Tibial nerve (tissue), 4 donors: ENCODE data around the gene ROBO1. TPM values are rescaled to one million over a fixed set of nuclear protein-coding genes. Genes with fewer than 3 reads are reported as not detected.
A peak's percentile ranks its signal among the peaks of the same experiment; 100 is the strongest.

Source experiments
- DNase-seq, 2 donors: peaks; one replicate each; pipeline ENCODE4 v3.0.0-alpha.2; 2019; ENCODE audit warnings: low spot score in 2 of 2
- H3K27ac ChIP-seq, 4 donors: fragments of 200-600 bp; sonication (generic) in 3 of 4; one replicate each; pipeline ENCODE4 v1.5.1; 2017 to 2019; ENCODE audit warnings: mild to moderate bottlenecking in 1 of 4
- H3K27me3 ChIP-seq, 2 donors: fragments of 200-600 bp; sonication (generic) in 1 of 2; one replicate each; pipeline versions ENCODE4 v1.5.1 to v1.6.0; 2017 to 2019
- H3K36me3 ChIP-seq, 3 donors: fragments of 200-600 bp; sonication (generic); one replicate each; pipeline ENCODE4 v1.5.1; 2018 to 2019
- H3K4me1 ChIP-seq, 4 donors: fragments of 200-600 bp; sonication (generic) in 3 of 4; one replicate each; pipeline ENCODE4 v1.5.1; 2017 to 2019
- H3K4me3 ChIP-seq, 4 donors: fragments of 200-600 bp; sonication (generic) in 3 of 4; one replicate each; pipeline ENCODE4 v1.5.1; 2017 to 2019; ENCODE audit warnings: mild to moderate bottlenecking in 1 of 4, moderate library complexity in 1 of 4
- H3K9me3 ChIP-seq, 4 donors: fragments of 200-600 bp; sonication (generic) in 3 of 4; one replicate each; pipeline ENCODE4 v1.5.1; 2017 to 2019
- EP300 ChIP-seq, 2 donors: sonication (generic); formaldehyde crosslinking; IDR thresholded peaks; one replicate each; pipeline ENCODE4 v1.6.1; 2017; ENCODE audit warnings: antibody characterized with exemption in 2 of 2, mild to moderate bottlenecking in 1 of 2
- POLR2A ChIP-seq, 2 donors: fragments of 450-650 bp; IDR thresholded peaks; one replicate each; pipeline ENCODE4 v1.6.1; 2017; ENCODE audit warnings: antibody characterized with exemption in 2 of 2, mild to moderate bottlenecking in 2 of 2, moderate library complexity in 2 of 2
- WGBS, 2 donors: methylation state at CpG; one replicate each; pipeline ENCODE4 v1.1.5; 2018; 5-methylcytosine and 5-hydroxymethylcytosine counted together
- total RNA-seq, 4 donors: library from RNA; depleted of rRNA; stranded (reverse); fragments of >200 nt; gene quantifications; one replicate each; pipeline ENCODE4 v1.1.0, GENCODE V29; 2016
- TF ChIP-seq, protein P1 (sequence below), 5 experiments: fragments of 200-600 bp in 3 of 5; fragments of 450-650 bp in 2 of 5; sonication (generic) in 3 of 5; IDR thresholded peaks; one replicate each; pipeline ENCODE4 v1.5.1; 2016 to 2019; ENCODE audit warnings: antibody characterized with exemption in 5 of 5, mild to moderate bottlenecking in 3 of 5, moderate library complexity in 2 of 5

The ROBO1 gene
- total RNA-seq, 4 donors from 2014 or later = 12.6 to 27.8 (median 23.1) TPM

GRCh38 chr3:79543218-79543982, 224.4 kb downstream of the ROBO1 start:
- Histone ChIP-seq H3K4me1 (no peaks in the 10 kb centered on the region), H3K27ac (no peak overlapping the region), H3K27me3 (no peaks in the 10 kb centered on the region), H3K36me3 (no peaks in the 10 kb centered on the region), H3K4me3 (no peak overlapping the region), H3K9me3 (no peaks in the 10 kb centered on the region)
- no peak for DNase-seq
- WGBS, 2 donors = 44 to 53% methylated on average over 5 of the region's 5 CpGs
- TF ChIP-seq EP300 (IDR thresholded peaks at IDR 0.05) (no peak), POLR2A (IDR thresholded peaks at IDR 0.05) (no peak)
- TF ChIP-seq, protein P1, sequence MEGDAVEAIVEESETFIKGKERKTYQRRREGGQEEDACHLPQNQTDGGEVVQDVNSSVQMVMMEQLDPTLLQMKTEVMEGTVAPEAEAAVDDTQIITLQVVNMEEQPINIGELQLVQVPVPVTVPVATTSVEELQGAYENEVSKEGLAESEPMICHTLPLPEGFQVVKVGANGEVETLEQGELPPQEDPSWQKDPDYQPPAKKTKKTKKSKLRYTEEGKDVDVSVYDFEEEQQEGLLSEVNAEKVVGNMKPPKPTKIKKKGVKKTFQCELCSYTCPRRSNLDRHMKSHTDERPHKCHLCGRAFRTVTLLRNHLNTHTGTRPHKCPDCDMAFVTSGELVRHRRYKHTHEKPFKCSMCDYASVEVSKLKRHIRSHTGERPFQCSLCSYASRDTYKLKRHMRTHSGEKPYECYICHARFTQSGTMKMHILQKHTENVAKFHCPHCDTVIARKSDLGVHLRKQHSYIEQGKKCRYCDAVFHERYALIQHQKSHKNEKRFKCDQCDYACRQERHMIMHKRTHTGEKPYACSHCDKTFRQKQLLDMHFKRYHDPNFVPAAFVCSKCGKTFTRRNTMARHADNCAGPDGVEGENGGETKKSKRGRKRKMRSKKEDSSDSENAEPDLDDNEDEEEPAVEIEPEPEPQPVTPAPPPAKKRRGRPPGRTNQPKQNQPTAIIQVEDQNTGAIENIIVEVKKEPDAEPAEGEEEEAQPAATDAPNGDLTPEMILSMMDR (IDR thresholded peaks at IDR 0.05) = no peak

DNA sequence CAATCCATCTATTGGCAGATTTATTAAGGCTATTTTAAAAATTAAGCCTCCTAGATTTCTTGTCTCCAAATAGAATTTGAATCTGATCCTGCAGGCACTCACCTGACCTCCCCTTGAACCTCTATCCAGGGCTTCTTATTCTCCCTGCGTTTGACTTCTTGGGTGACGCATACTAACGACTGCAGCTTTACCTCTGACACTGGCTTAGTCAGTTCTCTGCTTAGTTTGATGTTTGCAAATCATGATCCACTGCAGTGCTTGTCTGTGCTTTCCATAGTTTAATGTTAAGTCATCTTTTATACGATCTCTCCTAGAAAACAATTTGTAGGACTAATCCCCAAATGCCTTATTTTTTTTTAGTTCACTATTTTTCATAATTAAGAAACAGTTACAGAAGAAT, 233.1 kb downstream of the ROBO1 start:
- Histone ChIP-seq H3K9me3 (no peaks in the 10 kb centered on the region), H3K4me1 (no peaks in the 10 kb centered on the region), H3K27ac (no peak overlapping the region), H3K27me3 (no peaks in the 10 kb centered on the region), H3K4me3 (no peak overlapping the region), H3K36me3 (no peaks in the 10 kb centered on the region)
- TF ChIP-seq EP300 (IDR thresholded peaks at IDR 0.05) = no peak
- DNase-seq = no peak
- WGBS, 2 donors = 43 to 49% methylated on average over 4 of the region's 4 CpGs

DNA sequence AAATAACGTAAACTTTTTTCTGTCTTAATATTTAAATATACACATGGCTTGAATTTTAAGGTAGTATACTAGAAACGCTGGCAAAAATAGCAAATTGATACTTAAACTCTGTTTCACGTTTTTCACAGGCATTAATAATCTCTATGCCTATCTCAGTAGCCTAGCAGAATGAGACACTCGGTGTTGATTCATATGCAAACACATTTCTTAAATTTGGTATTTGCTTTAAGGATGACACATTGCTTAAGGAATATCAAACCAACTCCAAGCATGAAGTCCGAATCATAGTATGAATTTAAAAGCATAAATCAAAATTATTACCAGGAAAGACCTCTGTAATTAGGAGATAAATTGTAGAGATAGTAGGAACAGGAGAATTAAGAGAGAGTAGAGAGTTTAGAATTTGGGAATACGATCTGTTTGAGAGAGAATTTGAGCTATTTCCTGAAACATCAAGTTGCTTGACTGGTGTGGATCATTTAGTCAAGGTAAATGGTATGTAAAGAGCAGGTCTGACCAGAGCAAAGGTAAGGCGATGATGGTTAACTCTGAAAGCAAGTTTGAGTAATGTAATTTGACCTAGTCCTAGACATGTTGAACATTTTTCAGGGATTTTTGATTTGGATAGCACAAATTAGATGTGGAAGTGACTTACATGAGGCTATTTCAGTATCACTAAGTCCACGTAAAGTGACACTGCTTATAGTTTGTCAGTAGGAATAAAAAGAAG, 236.1 kb downstream of the ROBO1 start:
- WGBS, 2 donors = 88% methylated on average over 8 of the region's 8 CpGs
- no peak overlapping the region for H3K4me3 ChIP-seq

GRCh38 chr3:79521221-79521848, 246.5 kb downstream of the ROBO1 start:
- TF ChIP-seq EP300 (IDR thresholded peaks at IDR 0.05) = no peak
- TF ChIP-seq, protein P1 (IDR thresholded peaks at IDR 0.05) = peak; percentile 35 to 59 (median 43)
- H3K4me1 ChIP-seq = peaks cover 0 to 6% (median 0%) of the 10 kb centered on the region in 4 donors
- no peak overlapping the region for H3K4me3 ChIP-seq
- H3K9me3 ChIP-seq = no peaks in the 10 kb centered on the region
- DNase-seq = no peak
- no peak overlapping the region for H3K27ac ChIP-seq
- WGBS, 2 donors = 10% methylated on average over 8 of the region's 8 CpGs
- H3K36me3 ChIP-seq = no peaks in the 10 kb centered on the region
- no peaks in the 10 kb centered on the region for H3K27me3 ChIP-seq

More for the DNA sequence above, 236.1 kb downstream of the ROBO1 start:
- Histone ChIP-seq H3K27me3 (no peaks in the 10 kb centered on the region), H3K9me3 (no peaks in the 10 kb centered on the region), H3K4me1 (no peaks in the 10 kb centered on the region), H3K36me3 (no peaks in the 10 kb centered on the region), H3K27ac (no peak overlapping the region)
- DNase-seq = no peak
- TF ChIP-seq, protein P1 (IDR thresholded peaks at IDR 0.05) = no peak
- TF ChIP-seq POLR2A (IDR thresholded peaks at IDR 0.05) (no peak), EP300 (IDR thresholded peaks at IDR 0.05) (no peak)

DNA sequence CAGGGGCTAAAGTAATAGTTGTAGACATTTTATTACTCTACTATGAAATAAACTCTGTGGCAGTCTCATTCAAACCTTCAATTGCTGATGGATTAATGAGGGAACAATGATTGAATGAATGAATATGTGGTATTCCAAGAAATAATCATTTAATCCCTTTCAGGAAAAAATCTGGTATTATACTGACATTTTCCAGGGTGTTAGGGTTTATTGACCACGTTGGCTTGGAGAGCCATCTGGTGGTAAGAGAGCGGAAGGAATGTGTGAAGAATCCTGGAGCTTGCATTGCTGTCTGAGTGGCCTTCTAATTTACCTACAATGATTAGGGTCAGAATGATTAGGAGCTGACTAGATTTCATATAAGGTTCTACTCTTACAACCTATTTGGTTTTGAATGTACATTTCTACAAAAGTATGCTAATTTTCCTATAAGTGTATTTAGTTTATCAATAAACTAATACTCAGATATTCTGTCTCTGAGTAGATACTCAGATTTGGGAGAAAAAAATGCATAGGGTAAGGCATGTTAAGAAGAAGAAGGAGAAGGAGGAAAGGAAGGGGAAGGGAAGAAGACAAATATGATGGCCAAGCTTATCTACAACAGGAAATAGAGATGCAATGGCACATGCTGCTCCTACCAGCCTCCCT, 249.9 kb downstream of the ROBO1 start:
- Histone ChIP-seq H3K4me1 (peaks cover 0 to 6% (median 0%) of the 10 kb centered on the region in 4 donors), H3K27me3 (no peaks in the 10 kb centered on the region), H3K4me3 (no peak overlapping the region), H3K9me3 (no peaks in the 10 kb centered on the region), H3K36me3 (no peaks in the 10 kb centered on the region), H3K27ac (no peak overlapping the region)
- TF ChIP-seq, protein P1 (IDR thresholded peaks at IDR 0.05) = peak in 2 of 5 experiments; percentile 6 to 25
- TF ChIP-seq EP300 (IDR thresholded peaks at IDR 0.05) = no peak
- 23 to 25% methylated on average over 2 of the region's 2 CpGs for WGBS, 2 donors
- DNase-seq = no peak
